Esophagus muscularis mucosa (tissue), 4 donors: ENCODE results near the gene PRODH.

Source experiments
- EP300 ChIP-seq: sonication (generic); formaldehyde crosslinking; IDR thresholded peaks from one replicate; pipeline ENCODE4 v1.6.1; 2017; ENCODE audit warnings: antibody characterized with exemption
- POLR2A ChIP-seq: fragments of 450-650 bp; IDR thresholded peaks from one replicate; pipeline ENCODE4 v1.6.1; 2017; ENCODE audit warnings: antibody characterized with exemption, moderate library complexity, mild to moderate bottlenecking, low read depth
- TF ChIP-seq, protein P1 (sequence below), 3 experiments: fragments of 200-600 bp in 2 of 3; fragments of 450-650 bp in 1 of 3; sonication (generic) in 2 of 3; IDR thresholded peaks; one replicate each; pipeline ENCODE4 v1.5.1; 2017 to 2019; ENCODE audit warnings: antibody characterized with exemption in 3 of 3, mild to moderate bottlenecking in 2 of 3, moderate library complexity in 1 of 3

DNA sequence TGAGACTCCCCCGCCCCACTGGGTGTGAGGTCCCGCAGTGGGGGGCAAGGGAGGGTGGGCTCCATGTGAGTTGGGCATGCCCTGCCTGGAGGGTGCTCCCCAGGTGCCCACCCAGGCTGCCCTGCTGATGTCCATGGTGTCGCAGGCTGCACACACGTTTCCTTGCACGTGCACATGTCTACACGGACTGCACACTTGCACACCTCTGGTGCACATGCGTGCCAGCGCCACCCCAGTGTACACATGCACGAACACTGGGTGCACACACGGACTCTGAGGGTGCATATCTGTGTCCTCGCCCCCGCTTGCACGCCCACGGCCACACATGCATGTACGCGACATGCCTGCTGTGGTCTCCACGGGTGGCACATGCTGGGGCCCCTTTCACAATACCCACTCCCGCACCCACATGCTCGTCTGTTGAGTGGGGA, 35.2 kb upstream of the PRODH start:
- TF ChIP-seq EP300, result no peak
- TF ChIP-seq POLR2A, result no peak
- TF ChIP-seq, protein P1, sequence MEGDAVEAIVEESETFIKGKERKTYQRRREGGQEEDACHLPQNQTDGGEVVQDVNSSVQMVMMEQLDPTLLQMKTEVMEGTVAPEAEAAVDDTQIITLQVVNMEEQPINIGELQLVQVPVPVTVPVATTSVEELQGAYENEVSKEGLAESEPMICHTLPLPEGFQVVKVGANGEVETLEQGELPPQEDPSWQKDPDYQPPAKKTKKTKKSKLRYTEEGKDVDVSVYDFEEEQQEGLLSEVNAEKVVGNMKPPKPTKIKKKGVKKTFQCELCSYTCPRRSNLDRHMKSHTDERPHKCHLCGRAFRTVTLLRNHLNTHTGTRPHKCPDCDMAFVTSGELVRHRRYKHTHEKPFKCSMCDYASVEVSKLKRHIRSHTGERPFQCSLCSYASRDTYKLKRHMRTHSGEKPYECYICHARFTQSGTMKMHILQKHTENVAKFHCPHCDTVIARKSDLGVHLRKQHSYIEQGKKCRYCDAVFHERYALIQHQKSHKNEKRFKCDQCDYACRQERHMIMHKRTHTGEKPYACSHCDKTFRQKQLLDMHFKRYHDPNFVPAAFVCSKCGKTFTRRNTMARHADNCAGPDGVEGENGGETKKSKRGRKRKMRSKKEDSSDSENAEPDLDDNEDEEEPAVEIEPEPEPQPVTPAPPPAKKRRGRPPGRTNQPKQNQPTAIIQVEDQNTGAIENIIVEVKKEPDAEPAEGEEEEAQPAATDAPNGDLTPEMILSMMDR (IDR thresholded peaks at IDR 0.05), result no peak
